GM19324 (cell line): ENCODE results near the gene SYK.

ENCODE experiments used
- ATAC-seq: cut with Tn5 transposase; IDR thresholded peaks from one replicate; pipeline ENCODE4 v1.9.1; 2021; ENCODE audit warnings: mild to moderate bottlenecking, moderate library complexity; ENCODE audit not compliant: unreplicated experiment, low FRiP score

SYK gene

DNA sequence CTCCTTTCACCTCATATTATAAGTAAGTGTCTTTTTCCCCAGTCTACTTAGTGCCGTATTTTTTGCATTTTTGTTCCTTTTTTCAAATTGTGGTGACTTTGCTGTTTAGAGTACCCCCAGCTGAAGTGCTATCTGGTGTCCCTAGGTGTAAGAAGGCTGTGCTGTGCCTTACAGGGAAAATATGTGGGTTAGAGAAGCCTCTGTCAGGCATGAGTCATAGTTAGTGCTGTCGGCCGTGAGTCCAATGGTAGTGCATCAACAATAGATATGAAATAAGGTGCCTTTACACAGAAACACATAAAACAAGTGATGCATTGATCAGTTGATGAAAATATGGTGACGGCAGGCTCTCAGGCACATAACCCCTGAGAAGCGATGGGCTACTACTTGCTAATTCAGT is 20.1 kb downstream of the SYK start:
- no peak for ATAC-seq

DNA sequence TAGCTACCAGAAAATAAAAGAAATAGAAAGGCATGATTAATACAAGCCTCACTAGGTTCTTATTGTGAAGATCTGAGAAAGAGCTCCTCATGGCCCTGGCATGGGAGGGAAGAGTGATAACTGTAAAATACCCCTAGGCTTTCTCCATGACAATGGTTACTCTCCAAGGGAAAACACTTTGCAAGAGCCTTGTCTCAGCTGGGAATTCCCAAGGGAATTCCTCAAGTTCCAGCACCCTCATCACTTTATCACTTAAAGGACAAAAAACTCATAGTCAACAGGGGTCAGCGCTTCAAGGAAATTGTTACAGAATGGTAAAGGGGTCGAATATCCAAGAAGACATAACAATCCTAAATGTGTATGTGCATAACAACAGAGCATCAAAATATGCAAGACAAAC is 21.2 kb downstream of the SYK start:
- ATAC-seq, result no peak

DNA sequence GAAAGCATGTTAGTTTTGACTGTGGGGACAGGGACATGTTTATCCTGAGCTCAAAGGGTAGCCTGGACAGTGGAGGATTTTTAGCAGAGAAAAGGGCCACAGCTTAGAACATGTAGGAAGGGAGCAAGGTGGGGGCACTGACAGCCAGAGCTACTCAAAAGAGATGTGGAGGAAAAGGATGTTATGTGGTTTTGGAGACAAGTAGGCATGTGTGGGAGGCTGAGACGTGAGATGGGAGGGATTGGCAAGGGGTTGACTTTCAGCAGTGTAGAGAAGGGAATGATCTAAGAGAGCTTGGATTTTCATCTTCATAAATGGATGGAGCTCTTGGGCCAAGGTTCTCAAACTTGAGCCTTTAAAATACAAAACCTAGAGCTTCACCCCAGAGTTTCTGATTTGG is 24.0 kb downstream of the SYK start:
- no peak for ATAC-seq

DNA sequence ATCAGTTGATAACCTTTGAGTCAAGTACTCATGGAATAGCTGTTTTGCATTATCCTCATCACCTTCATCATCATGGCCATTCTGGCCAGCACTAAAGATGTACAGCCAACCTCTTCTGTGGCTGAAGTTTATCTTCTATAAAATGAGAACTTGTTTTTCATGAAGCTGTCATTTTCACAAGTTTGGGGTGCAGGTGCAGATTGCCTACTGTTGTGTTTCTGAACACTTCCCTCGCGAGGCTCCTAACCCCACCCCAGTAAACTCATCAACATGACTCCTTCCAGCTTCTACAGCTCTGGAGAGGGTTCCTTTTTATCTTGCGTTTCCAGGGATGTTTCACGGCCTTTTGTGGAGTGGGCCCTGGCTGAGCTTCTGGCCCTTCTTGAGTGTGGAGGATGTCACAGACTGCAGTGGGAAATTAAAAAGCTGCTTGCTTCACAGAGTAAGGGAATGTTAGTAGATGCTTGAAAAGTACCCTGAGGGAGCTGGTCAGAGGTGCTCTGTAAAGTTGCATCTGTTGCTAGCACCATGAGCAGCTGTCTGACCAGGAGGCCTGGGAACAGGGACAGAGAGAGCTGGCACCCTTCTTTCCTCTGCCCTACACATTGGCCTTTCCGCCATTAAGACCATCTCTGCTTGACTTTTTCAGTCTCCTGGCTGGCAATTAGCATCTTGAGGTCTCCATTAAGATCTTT is 24.9 kb downstream of the SYK start:
- ATAC-seq, result no peak

DNA sequence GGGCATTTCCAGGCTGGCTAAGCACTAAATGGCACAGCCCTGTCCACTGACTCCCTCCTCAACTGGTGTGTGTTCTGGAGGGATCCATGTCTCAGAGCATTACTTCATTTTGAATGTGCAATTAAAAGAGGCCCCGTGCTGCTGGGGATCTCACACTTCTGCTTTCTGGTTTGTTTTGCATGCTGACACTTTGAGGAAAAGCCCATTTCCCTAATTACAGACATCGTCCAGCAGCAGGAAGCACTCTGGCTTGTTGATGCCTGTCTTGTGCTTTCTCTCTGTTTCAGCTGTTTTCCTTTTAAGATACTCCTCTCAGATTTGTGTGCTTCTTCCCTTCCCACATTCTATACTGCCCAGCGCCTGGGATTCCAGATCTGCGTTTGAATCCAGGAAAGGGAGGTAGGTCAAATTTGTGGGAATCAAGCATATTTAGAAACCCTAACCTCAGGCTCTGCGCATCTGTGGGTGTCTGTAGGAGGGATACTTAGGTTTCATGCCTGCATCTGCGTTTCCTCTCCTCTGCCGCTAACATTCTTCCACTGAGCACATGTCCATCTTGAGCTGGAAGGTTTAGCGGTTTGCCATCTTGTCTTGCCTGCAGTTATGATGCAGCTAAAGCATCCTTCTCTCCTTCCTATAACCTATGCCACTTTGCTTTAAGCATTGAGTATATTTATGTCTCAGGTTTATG is 25.7 kb downstream of the SYK start:
- ATAC-seq, result peak; percentile 57

DNA sequence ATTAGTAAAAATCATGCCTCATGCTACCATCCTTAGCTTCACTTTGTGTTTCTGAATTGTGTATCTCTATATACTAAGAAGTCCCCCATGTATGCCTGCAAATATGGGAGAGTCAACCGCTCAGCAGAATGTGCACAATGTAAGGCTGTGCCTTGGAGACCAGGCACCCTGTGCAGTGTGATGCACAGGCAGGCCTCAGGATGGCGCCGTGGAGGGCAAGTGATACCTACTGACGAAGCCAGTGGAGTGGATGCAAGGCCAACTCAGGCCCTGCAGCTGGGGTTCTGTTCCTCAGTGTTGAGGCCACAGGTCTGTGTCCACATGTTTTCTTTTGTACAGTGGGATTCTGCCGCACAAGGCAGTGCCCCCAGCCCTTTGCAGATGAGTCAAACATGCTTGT is 28.4 kb downstream of the SYK start:
- no peak for ATAC-seq

DNA sequence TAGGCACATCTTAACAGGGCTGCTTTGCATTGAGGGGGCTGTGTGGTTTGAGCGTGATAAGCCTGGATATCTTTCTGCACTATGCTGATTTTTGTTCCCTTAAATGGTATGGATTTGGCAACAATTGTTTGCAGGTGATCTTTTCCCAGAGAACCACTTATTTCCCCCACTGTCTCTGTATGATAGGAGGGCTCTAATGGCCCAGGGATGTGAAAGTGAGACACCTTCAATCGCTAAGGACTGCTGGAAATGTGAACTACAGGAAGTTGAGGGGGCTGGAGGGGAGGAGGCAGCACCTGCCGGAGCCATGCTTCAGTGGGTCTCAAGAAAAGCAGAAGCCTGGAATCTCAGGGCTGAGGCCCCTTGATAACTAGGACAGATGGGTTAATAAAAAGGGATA is 29.4 kb downstream of the SYK start:
- ATAC-seq, result no peak

DNA sequence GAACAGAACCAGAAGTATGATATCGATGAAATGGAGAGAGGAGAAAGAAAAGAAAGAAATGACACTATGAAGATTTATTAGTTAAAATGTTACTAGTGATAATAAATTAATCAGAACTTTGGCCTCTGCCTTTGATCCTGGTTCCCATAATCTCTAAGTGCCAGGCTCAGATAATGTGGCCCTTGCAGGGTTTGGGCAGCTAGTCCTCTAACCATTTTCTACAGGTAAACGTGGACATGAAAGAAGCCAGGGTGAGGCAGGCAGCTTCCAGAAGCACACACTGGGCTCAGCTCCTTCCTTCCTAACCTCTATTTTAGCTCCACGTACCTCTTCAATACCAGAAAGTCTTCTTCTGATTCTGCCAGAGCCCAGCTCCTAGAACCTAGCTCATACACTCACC is 30.6 kb downstream of the SYK start:
- no peak for ATAC-seq

DNA sequence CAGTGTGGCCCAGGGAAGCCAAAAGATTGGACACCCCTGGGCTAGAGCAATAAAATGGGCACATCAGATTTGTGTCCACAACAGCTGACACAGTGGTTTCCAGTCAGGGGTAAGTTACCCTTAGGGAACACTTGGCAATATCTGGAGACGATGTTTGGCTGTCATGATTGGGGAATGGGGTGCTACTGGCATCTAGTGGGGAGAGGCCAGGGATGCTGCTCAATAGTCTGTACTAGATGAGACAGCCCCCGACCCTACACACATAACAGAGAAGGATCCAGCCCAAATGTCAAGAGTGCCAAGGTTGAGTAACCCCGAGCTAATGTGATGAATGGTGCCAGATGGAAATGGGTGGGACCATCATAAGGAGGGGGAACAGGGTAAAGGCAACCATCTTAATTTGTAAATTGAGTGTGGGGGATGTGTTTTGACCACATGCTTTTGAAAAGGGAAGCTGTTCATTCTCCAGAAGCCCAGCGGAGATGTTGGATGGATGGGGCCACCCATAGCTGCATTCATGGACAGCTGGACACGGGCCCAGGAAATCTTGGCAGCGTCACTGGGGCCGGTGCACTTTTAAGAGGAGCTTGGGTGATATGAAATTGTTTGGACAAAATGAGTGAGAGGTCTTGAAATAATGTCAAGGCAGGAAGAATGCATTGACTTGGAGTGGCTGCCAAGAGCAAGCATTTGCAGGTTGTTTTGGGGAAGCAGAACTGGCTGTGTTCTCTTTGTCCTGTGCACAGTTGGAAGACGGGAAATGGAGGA is 33.4 kb downstream of the SYK start:
- no peak for ATAC-seq

DNA sequence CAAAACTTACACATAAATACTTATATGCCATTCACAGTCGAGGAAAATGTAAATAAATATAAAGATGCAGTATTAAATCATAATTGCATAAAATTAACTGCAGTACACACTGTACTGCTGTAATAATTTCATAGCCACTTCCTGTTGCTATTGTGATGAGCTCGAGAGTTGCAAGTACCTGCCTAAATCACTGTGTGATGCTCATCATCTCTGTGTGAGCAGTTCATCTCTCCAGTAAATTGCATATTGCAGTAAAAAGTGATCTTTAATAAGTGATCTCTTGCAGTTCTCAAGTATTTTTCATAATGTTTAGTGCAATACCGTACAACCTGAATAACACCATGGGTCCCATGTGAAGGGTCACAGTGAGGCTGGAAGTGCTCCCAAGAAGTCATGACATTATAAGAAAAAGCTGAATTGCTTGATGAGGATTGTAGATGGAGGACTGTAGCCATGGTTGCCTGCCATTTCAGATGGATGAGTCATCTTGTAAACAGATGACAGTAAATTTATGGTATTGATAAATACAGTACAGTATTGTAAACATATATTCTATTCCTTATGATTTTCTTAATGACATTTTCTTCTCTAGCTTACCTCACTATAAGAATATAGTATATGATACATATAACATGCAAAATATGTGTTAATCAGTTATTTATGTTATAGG is 34.9 kb downstream of the SYK start:
- no peak for ATAC-seq

DNA sequence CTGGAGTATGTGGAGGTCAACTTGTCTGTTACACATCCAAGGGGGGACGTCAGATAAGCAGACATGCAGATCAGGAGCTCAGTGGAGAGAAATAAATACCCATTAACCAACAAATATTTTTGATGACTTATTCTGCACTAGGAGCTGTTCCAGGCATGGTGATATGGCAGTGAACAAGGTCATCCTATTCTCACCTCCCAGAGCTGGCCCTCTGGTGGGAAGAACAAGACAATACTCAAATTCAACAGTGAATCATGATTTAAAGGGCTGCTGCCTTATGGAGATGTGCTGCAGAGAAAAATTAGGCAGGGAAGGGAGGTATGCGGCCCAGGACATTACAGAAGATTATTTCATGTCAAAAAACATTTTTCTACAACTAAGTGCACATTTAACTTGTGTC is 36.5 kb downstream of the SYK start:
- ATAC-seq, result no peak

DNA sequence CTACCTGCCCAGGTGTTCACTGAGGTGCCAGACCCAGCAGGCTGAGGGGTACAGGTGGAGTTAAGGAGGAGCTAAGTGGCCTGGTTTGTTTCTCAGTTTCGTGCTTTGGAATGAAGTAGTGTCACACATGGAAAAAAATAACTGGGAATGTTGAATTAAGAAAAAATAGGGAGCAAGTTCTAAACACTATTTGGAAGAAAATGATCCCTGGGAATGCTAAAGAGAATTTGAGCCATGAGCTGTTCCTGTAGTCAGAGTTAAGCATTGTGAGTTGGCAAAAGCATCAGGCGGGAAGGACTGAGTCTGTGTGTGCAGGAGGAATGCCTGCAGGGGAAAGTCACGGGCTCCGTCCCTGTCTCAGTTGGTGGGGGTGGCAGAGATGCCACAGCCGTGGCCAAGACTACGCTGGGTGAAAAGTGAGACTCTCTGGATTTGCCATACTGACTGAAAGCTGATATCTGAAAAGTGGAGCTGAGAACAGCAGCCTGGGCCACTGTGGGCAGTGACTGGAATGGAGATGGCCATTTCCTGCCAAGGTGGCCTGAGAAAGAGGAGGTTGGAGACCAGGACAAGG is 37.0 kb downstream of the SYK start:
- no peak for ATAC-seq

DNA sequence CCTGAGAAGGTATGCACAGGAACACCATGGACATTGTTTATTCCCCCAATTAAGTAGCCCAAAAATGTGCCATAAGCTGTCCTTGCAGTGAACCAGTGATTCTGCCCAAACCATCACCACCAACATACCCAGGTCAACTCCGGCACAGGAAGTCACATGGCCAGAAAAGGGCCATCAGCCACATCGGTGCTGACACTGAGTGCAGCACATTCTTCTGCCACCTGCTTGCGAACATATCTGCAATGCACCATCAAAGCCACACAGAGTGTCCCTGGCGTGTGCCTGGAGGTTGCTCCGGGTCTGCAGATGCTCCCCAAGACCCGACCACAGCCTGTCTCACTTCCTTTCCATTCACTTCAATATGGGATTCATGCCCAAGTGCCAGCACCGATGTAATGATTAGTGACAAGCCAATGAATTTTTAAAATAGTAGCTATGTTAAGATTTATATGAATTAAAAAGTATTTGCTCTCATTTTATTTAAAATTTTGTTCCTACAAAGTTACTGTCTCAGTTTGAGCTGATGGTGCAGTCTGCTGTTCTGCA is 37.6 kb downstream of the SYK start:
- no peak for ATAC-seq

DNA sequence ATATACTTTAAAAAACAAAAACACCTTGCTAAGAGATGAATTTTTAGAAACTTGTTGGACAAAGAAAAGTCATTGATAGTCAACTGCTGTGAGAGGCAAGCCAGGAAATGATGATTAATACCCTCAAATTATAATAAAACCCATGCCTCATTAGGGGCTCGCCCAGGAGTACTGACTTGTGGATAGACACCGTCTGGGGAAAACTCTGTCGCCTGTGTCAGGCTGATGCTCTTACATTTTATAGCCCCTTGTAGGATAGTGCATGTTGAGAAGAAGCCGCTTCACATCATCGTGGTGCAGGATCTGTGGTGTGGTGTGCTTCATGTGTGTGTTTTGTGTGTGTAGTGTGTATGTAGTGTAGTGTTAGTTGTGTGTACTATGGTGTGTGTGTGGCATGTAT is 39.1 kb downstream of the SYK start:
- ATAC-seq, result no peak

DNA sequence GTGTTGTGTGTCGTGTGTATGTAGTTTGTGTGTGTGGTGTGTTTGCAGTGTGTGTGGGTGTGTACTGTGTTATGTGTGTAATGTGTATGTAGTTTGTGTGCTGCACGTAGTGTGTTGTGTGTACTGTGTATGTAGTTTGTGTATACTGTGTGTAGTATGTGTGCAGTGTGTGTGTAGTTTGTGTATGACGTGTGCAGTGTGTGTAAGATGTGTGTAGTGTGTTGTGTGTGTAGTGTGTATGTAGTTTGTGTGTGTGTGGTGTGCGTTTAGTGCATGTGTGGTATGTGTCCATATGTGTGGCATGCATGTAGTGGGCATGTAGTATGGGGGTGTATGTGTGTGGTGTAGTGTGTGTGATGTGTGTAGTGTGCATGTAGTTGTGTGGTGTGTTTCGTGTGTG is 39.6 kb downstream of the SYK start:
- no peak for ATAC-seq

DNA sequence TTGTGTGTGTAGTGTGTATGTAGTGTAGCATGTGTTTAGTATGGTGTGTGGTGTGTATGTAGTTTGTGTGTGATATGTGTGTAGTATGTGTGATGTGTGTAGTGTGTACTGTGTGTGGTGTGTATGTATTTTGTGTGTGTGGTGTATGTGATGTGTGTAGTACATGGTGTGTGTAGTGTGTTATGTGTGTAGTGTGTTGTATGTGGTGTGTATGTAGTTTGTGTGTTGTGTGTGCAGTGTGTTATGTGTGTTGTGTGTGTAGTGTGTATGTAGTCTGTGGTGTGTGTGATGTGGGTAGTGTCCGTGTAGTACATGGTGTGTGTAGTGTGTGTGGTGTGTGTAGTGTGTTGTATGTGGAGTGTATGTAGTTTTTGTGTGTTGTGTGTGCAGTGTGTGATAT is 40.0 kb downstream of the SYK start:
- no peak for ATAC-seq

DNA sequence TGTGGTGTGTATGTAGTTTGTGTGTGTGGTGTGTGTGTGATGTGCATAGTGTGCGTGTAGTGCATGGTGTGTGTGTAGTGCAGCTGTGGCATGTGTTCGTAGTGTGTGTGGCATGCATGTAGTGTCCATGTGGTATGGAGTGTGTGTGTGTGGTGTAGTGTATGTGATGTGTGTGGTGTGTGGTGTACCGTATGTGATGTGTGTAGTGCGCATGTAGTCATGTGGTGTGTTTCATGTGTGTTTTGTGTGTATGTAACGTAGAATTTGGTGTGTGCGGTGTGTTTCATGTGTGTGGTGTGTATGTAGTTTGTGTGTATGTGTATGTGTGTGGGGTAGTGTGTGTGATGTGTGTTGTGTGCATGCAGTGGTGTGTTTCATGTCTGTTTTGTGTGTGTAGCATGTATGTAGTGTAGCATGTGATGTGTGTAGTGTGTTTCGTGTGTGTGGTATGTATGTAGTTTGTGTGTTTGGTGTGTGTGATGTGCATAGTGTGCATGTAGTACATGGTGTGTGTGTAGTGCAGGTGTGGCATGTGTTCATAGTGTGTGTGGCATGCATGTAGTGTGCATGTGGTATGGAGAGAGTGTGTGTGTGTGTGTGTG is 40.7 kb downstream of the SYK start:
- no peak for ATAC-seq

DNA sequence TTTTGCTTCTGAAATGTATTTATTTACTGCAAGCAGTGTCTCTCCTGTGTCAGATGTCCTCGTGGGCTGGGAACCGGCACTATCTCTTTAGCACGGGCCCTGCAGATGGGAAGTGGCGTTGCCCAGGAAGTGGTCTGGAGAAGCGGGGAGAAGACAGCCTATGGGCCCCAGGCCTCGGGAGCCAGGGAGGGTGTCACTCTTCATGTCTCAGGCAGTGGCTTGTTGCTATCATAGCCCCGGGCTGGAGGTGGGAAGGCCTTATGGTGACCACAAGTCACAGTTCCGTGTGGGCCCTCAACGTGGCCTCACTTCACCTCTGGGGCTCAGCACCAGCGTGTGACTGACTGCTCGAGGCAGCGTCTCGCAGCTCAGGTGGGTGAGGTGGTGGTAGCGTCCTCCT is 41.4 kb downstream of the SYK start:
- no peak for ATAC-seq

DNA sequence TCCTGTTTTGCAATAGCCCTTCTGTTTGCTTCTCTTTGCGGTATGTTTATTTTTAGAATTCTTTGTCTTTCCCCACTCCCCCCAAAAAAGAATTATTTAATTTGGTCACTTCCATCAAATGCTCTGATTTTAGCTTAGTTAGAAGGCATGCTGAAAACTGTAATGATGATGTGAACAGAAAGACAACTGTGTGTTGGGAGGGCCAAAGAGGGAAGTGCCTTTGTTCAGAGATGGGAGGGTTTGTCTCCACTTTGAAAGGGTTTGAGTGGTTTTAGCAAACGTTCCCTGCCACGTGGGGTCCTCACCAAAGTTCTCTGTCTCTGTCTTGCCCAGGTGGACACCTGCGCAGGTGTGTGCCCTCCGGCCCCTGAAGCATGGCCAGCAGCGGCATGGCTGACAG is 41.9 kb downstream of the SYK start:
- ATAC-seq, result no peak

DNA sequence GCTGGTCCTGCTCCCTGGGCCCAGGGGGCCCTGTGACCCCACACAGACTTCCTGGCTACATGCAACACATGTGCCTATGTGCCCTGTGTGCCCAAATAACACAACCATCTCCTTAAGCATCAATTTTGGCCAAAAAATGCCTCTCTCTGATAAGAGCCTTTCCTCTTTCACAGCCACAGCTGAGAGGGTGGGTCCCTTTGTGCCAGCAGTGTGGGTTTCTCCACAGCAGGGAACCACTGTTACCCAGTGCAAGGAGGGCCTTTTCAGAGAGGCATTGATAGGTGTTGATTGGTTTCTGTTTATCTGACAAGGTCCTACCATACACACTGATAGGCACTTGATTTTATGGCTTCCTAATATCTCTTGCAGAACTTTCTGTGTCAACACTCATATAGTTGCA is 42.7 kb downstream of the SYK start:
- no peak for ATAC-seq
